Mesendoderm (in vitro differentiated cells): ENCODE results near the gene CPEB3.

Experiments
- DNase-seq: peaks from one replicate; pipeline ENCODE4 v3.0.0; 2013
- H2AK5ac ChIP-seq: 2 replicates; pipeline ENCODE4 v1.6.1; 2013; ENCODE audit warnings: low read length, inconsistent platforms
- H2BK120ac ChIP-seq: 2 replicates; pipeline ENCODE4 v1.6.1; 2013; ENCODE audit warnings: low read depth, mild to moderate bottlenecking, low read length, moderate library complexity, mixed read lengths
- H2BK15ac ChIP-seq: replicated peaks from 2 replicates; pipeline ENCODE4 v1.6.1; 2013; ENCODE audit warnings: low read depth, mild to moderate bottlenecking, moderate library complexity
- H2BK5ac ChIP-seq: 2 replicates; pipeline ENCODE4 v1.6.1; 2013; ENCODE audit warnings: low read length, inconsistent platforms
- H3K18ac ChIP-seq: 2 replicates; pipeline ENCODE4 v1.6.1; 2013; ENCODE audit warnings: mild to moderate bottlenecking, low read length, mixed read lengths
- H3K23ac ChIP-seq: one replicate; pipeline ENCODE4 v1.6.1; 2013; ENCODE audit warnings: low read length
- H3K27ac ChIP-seq: 2 replicates; pipeline ENCODE4 v1.5.1; 2013; ENCODE audit warnings: low read depth, mild to moderate bottlenecking, inconsistent platforms, low read length, moderate library complexity
- H3K27me3 ChIP-seq: 2 replicates; pipeline ENCODE4 v1.6.1; 2013; ENCODE audit warnings: low read length, control low read depth, mild to moderate bottlenecking, inconsistent platforms; ENCODE audit not compliant: insufficient read depth, poor library complexity
- H3K36me3 ChIP-seq: 2 replicates; pipeline ENCODE4 v1.6.1; 2013; ENCODE audit warnings: low read length, inconsistent platforms; ENCODE audit not compliant: control insufficient read depth, insufficient read depth
- H3K4ac ChIP-seq: one replicate; pipeline ENCODE4 v1.6.1; 2013; ENCODE audit warnings: low read depth, mild to moderate bottlenecking, low read length, moderate library complexity
- H3K4me1 ChIP-seq: 2 replicates; pipeline ENCODE4 v1.6.1; 2013; ENCODE audit warnings: low read depth, low read length, inconsistent platforms; ENCODE audit not compliant: control insufficient read depth
- H3K4me2 ChIP-seq: 2 replicates; pipeline ENCODE4 v1.6.1; 2013; ENCODE audit warnings: low read length
- H3K4me3 ChIP-seq: 2 replicates; pipeline ENCODE4 v1.5.1; 2013; ENCODE audit warnings: mild to moderate bottlenecking, low read length
- H3K56ac ChIP-seq: one replicate; pipeline ENCODE4 v1.6.1; 2013; ENCODE audit warnings: low read length
- H3K79me1 ChIP-seq: 2 replicates; pipeline ENCODE4 v1.6.1; 2013; ENCODE audit warnings: low read length, inconsistent platforms
- H3K79me2 ChIP-seq: 2 replicates; pipeline ENCODE4 v1.6.1; 2013; ENCODE audit warnings: mild to moderate bottlenecking, low read length; ENCODE audit not compliant: control insufficient read depth, insufficient read depth
- H3K9ac ChIP-seq: 2 replicates; pipeline ENCODE4 v1.6.1; 2013; ENCODE audit warnings: low read length, inconsistent platforms
- H4K5ac ChIP-seq: one replicate; pipeline ENCODE4 v1.6.1; 2013; ENCODE audit warnings: low read length
- H4K8ac ChIP-seq: one replicate; pipeline ENCODE4 v1.6.1; 2013; ENCODE audit warnings: low read depth, mild to moderate bottlenecking, control low read depth, low read length, moderate library complexity
- WGBS: extraction: QIAGEN DNeasy Blood & Tissue Kit; methylation state at CpG from one replicate; pipeline ENCODE4 v1.1.7; 2013; ENCODE audit warnings: low lambda C conversion rate, missing lambda C conversion rate; ENCODE audit not compliant: insufficient coverage; ENCODE audit errors: extremely low coverage; 5-methylcytosine and 5-hydroxymethylcytosine counted together

Gene CPEB3

DNA sequence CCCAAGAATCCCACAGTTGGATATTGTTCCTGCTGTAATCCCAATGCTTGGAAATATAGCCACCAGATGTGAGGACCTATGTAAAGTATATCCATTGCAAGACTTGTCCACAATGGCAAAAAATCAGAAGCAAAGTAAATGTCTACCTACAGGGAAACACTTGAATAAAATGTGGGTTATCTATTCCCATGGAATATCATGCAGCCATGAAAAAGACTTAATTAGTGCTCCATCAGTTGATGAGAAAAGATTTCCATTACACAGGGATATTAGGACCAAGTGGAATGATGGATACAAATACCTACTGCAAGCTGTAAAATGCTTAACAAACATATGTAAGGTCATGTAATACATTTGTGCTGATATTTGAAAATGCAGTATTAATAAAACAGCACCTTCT lies 236.1 kb downstream of the CPEB3 start:
- Histone ChIP-seq H2BK5ac (no peak overlapping the region), H4K8ac (no peak overlapping the region), H3K18ac (no peak overlapping the region), H3K36me3 (no peaks in the 10 kb centered on the region), H3K56ac (no peak overlapping the region), H2BK120ac (no peak overlapping the region), H3K4me3 (no peak overlapping the region), H3K79me1 (no peaks in the 10 kb centered on the region), H3K9ac (no peak overlapping the region), H3K4me2 (no peak overlapping the region), H3K4ac (no peak overlapping the region), H2AK5ac (no peak overlapping the region), H3K27me3 (no peaks in the 10 kb centered on the region), H2BK15ac (no peak overlapping the region), H4K5ac (no peak overlapping the region), H3K27ac (no peak overlapping the region), H3K23ac (no peak overlapping the region), H3K4me1 (no peaks in the 10 kb centered on the region), H3K79me2 (no peaks in the 10 kb centered on the region)
- no peak for DNase-seq

DNA sequence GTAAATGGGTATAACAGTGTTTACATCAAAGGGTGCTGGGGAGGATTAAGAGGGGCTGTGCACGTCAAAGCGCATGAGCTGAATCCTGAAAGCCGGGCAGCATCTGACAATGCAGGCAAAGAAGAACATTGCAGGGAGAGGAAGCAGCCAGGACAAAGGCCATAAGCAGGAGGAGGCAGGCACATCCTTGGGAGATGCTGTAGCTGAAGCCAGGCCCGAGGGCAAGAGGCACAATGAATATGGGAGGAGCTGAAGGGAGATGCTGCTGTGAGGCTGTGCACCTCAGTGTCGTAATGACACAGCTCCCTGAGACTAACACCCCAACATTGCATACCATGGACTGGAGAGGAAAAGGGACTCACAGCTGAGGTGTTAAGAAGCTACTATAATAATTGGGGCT lies 238.1 kb downstream of the CPEB3 start:
- no peak overlapping the region for H3K4me2 ChIP-seq
- no peaks in the 10 kb centered on the region for H3K79me2 ChIP-seq
- H2BK5ac ChIP-seq: no peak overlapping the region
- no peak overlapping the region for H4K8ac ChIP-seq
- H3K23ac ChIP-seq: no peak overlapping the region
- H3K79me1 ChIP-seq: no peaks in the 10 kb centered on the region
- no peak overlapping the region for H3K4ac ChIP-seq
- no peak overlapping the region for H2BK120ac ChIP-seq
- H3K36me3 ChIP-seq: no peaks in the 10 kb centered on the region
- no peak for DNase-seq
- H3K4me1 ChIP-seq: no peaks in the 10 kb centered on the region
- WGBS: no CpG with 5 or more reads among the region's 5 CpGs
- no peak overlapping the region for H3K18ac ChIP-seq
- no peak overlapping the region for H3K4me3 ChIP-seq
- H4K5ac ChIP-seq: no peak overlapping the region
- no peak overlapping the region for H2BK15ac ChIP-seq
- no peaks in the 10 kb centered on the region for H3K27me3 ChIP-seq
- H3K56ac ChIP-seq: peak overlapping the region; percentile 52
- H3K9ac ChIP-seq: no peak overlapping the region
- no peak overlapping the region for H3K27ac ChIP-seq
- H2AK5ac ChIP-seq: no peak overlapping the region

DNA sequence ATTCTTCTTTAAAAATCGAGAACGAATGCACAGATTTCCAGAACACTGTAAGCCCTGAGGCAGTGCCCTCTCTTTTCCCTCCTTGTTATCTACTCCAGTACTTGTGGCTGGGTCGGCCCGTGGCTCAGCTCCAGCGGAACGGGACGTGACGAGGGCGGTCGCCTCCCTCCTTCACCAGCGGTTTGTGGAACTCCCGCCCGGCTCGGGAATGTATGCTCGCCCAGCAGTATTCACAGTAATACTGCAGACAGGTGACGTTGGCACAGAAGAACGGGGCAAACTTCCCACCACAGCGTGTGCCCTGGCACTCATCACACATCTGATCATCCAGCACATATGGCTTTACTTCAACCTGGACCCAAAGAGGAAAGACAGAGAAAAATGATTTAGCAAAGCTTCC lies 238.8 kb downstream of the CPEB3 start:
- Histone ChIP-seq H3K4ac (no peak overlapping the region), H2BK120ac (no peak overlapping the region), H4K5ac (no peak overlapping the region), H2AK5ac (no peak overlapping the region), H3K23ac (no peak overlapping the region), H4K8ac (no peak overlapping the region), H3K79me1 (no peaks in the 10 kb centered on the region), H3K79me2 (no peaks in the 10 kb centered on the region), H2BK5ac (no peak overlapping the region), H3K36me3 (no peaks in the 10 kb centered on the region), H3K27ac (no peak overlapping the region), H3K9ac (no peak overlapping the region), H3K27me3 (no peaks in the 10 kb centered on the region), H3K4me3 (no peak overlapping the region), H2BK15ac (no peak overlapping the region), H3K18ac (no peak overlapping the region), H3K4me2 (no peak overlapping the region), H3K4me1 (no peaks in the 10 kb centered on the region), H3K56ac (no peak overlapping the region)
- WGBS: no CpG with 5 or more reads among the region's 18 CpGs
- no peak for DNase-seq

DNA sequence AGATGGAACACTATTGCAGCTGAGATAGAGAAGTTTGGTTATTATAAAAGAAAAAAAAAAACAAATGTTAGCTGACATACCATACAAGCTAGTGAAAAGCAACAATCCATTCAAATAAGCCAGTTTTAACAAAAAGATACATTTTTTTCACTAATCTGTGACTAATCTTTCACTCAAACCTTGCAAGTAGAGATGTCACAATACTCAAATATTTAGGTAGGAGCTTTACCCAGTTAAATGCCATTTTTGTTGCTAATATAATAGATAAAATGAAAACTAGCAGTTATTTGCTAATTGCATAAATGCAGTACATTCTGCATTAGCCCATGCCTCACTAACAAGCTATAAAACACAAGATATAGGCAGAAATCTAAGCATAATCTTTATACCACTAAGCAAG lies 243.7 kb downstream of the CPEB3 start:
- Histone ChIP-seq H3K4ac (no peak overlapping the region), H3K36me3 (no peaks in the 10 kb centered on the region), H3K4me2 (no peak overlapping the region), H3K4me3 (no peak overlapping the region), H3K9ac (no peak overlapping the region), H3K23ac (no peak overlapping the region), H3K56ac (no peak overlapping the region), H4K5ac (no peak overlapping the region), H3K79me2 (no peaks in the 10 kb centered on the region), H3K27ac (no peak overlapping the region), H3K27me3 (no peaks in the 10 kb centered on the region), H3K79me1 (no peaks in the 10 kb centered on the region), H2BK15ac (no peak overlapping the region), H2BK120ac (no peak overlapping the region), H2BK5ac (no peak overlapping the region), H3K4me1 (no peaks in the 10 kb centered on the region), H2AK5ac (no peak overlapping the region), H3K18ac (no peak overlapping the region), H4K8ac (no peak overlapping the region)
- DNase-seq: no peak

GRCh38 chr10:92045641-92046106 lies 245.2 kb downstream of the CPEB3 start:
- H3K4me2 ChIP-seq: peak overlapping the region; percentile 15
- no peak overlapping the region for H3K4ac ChIP-seq
- H3K36me3 ChIP-seq: no peaks in the 10 kb centered on the region
- H2BK120ac ChIP-seq: no peak overlapping the region
- no peak overlapping the region for H3K23ac ChIP-seq
- H3K79me2 ChIP-seq: no peaks in the 10 kb centered on the region
- no CpG with 5 or more reads among the region's 37 CpGs for WGBS
- peak overlapping the region; percentile 12 for H3K9ac ChIP-seq
- H3K27me3 ChIP-seq: no peaks in the 10 kb centered on the region
- H4K8ac ChIP-seq: no peak overlapping the region
- H4K5ac ChIP-seq: no peak overlapping the region
- H3K4me1 ChIP-seq: no peaks in the 10 kb centered on the region
- H3K4me3 ChIP-seq: no peak overlapping the region
- H2BK5ac ChIP-seq: no peak overlapping the region
- H2AK5ac ChIP-seq: no peak overlapping the region
- no peaks in the 10 kb centered on the region for H3K79me1 ChIP-seq
- DNase-seq: peak; percentile 35
- no peak overlapping the region for H2BK15ac ChIP-seq
- H3K18ac ChIP-seq: no peak overlapping the region
- no peak overlapping the region for H3K27ac ChIP-seq
- H3K56ac ChIP-seq: peak overlapping the region; percentile 18

DNA sequence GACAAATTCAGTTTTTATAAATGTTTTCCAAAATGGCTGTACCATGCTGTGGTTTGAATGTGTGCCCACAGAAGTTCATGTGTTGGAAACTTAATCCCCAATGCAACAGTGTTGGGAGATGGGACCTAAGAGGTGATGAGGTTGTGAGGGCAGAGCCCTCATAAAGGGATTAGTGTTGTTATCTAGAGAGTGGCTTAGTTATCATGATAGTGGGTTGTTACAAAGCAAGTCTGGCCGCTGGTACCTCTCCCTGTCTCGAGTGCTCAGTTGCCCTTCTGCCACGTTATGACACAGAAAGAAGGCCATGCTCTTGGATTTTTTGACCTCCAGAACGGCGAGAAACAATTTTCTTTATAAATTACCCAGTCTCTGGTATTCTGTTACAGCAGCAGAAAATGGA lies 248.3 kb downstream of the CPEB3 start:
- Histone ChIP-seq H3K4ac (no peak overlapping the region), H3K27ac (no peak overlapping the region), H3K79me1 (no peaks in the 10 kb centered on the region), H3K56ac (no peak overlapping the region), H4K8ac (no peak overlapping the region), H4K5ac (no peak overlapping the region), H3K27me3 (no peaks in the 10 kb centered on the region), H3K23ac (no peak overlapping the region), H3K18ac (no peak overlapping the region), H3K79me2 (no peaks in the 10 kb centered on the region), H2BK15ac (no peak overlapping the region), H3K4me2 (no peak overlapping the region), H3K4me1 (peaks cover 1% of the 10 kb centered on the region), H3K9ac (no peak overlapping the region), H2AK5ac (no peak overlapping the region), H3K4me3 (no peak overlapping the region), H2BK120ac (no peak overlapping the region), H3K36me3 (no peaks in the 10 kb centered on the region), H2BK5ac (no peak overlapping the region)
- WGBS: no CpG with 5 or more reads among the region's 5 CpGs
- peak; percentile 66 for DNase-seq
